GM12864 (cell line): ENCODE measurements around the gene CHST11.

Experiments used
- DNase-seq: peaks from one replicate; pipeline ENCODE4 v3.0.0-alpha.2; 2011; ENCODE audit warnings: low read depth
- H3K4me3 ChIP-seq: 2 replicates; pipeline ENCODE4 v1.5.1; 2011; ENCODE audit warnings: mild to moderate bottlenecking, low read depth, low read length, control low read depth
- TF ChIP-seq, protein P1 (sequence below): IDR thresholded peaks from 2 replicates; pipeline ENCODE4 v1.5.1; 2011; ENCODE audit warnings: low read depth, mild to moderate bottlenecking, moderate library complexity, low read length, control low read depth, inconsistent platforms; ENCODE audit errors: missing control alignments

Gene CHST11

DNA sequence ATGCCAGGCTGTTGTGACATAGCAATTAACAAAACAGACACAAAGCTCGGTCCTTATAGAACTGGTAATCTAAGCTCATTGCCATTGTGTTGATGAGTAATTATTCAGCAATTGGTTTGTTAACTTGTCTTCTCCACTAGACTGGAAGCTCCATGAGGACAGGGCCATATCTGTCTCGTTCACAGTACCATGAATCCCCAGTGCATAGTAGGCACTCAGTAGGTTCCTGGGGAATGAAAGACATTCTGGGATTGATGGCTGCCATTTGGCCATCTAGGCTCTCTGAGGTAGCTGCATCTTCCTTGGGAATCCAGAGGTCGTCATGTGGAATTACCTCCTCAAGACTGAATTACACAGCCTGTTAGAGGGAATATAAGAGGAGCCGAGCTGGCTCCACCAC, 177.3 kb downstream of the CHST11 start:
- TF ChIP-seq, protein P1, sequence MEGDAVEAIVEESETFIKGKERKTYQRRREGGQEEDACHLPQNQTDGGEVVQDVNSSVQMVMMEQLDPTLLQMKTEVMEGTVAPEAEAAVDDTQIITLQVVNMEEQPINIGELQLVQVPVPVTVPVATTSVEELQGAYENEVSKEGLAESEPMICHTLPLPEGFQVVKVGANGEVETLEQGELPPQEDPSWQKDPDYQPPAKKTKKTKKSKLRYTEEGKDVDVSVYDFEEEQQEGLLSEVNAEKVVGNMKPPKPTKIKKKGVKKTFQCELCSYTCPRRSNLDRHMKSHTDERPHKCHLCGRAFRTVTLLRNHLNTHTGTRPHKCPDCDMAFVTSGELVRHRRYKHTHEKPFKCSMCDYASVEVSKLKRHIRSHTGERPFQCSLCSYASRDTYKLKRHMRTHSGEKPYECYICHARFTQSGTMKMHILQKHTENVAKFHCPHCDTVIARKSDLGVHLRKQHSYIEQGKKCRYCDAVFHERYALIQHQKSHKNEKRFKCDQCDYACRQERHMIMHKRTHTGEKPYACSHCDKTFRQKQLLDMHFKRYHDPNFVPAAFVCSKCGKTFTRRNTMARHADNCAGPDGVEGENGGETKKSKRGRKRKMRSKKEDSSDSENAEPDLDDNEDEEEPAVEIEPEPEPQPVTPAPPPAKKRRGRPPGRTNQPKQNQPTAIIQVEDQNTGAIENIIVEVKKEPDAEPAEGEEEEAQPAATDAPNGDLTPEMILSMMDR = no peak
- DNase-seq = no peak
- no peak overlapping the region for H3K4me3 ChIP-seq

DNA sequence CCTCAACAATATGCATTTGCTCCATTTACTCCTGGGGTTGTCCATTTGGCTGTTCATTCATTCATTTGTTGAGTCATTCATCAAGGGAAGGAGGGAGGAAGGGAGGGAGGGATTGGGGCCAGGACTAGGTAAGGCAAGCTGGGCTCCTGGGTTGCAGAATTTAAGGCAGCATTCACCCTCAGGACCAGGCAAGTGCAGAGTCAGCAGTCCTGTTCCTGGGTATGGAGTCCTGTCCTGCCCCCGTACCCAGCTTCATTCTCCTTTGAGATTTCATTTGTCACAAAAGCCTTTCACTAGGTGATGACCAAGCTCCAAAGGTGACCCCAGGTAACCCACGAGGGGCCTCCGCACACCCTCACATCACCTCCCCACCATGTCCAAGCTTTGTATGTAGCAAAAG, 178.1 kb downstream of the CHST11 start:
- H3K4me3 ChIP-seq = no peak overlapping the region
- no peak for DNase-seq
- TF ChIP-seq, protein P1 = no peak

DNA sequence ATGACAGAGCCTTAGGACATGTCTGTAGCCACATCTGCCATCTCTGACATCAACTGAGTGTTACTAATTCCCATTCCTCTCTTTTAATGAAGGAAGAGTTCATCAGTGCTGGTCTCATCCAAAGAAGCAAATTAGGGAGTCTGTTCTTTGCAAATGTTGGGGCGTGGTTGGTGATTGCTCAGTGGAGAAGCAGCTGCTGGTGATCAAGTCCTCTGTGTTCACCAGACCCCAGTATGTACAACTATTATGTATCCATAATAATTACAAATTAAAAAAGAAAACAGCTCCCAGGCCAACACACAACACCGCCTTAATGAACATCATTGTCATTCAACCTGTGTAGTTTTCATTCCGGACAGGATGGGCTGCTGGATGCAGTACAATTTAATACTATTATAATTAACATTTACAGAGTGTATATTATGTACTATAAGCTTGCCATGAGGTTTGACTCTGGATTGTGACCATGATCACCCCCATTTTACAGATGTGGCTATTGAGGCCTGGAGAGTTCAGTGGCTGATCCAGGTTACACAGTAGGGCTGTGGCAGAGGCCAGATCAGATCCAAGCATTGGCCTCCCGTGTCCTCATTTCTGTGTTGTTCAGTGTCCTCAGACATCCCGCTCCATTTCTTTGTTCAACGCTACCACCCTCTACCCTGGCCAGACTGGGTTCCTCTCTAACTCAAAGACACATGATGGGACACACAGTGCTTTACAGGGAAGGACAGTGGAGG, 179.0 kb downstream of the CHST11 start:
- no peak overlapping the region for H3K4me3 ChIP-seq
- no peak for DNase-seq
- TF ChIP-seq, protein P1 = no peak

DNA sequence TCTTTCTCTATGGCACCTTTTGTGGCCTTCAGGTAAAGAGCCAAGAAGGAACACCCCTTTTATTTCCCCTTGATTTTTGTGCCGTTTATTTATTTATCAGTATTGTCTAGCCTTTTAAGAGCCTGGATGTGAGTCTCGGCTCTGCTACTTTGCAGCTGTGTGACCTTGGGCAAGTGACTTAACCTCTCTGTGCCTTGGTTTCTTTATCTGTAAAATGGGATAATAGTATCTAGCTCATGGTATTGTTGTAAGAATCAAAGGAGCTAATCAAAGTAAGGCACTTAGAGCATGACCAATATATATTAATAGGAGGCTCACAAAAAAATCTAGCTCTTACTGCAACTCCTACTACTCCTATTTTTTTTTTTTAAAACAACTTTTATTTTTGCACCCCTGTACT, 179.7 kb downstream of the CHST11 start:
- no peak for DNase-seq
- TF ChIP-seq, protein P1 = no peak
- no peak overlapping the region for H3K4me3 ChIP-seq

DNA sequence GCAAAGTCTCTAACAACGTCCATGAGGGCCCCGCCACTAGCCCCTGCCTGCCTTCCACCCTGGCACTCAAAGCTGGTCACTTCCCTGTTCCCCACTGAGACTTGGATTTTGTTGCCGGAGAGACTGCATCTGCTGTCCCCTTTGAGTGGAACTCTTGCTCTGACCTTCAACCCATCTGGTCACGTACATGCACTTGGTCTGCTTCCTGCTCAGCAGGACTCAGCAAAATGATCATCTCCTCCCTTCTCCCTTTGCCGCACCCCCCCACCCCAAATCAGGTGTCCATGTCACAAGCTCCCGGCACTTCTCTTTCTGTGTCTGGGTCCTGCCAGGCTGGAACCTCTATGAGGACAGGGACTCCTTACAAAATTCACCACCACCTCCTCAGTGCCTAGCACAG, 180.9 kb downstream of the CHST11 start:
- TF ChIP-seq, protein P1 = no peak
- DNase-seq = no peak
- H3K4me3 ChIP-seq = no peak overlapping the region

DNA sequence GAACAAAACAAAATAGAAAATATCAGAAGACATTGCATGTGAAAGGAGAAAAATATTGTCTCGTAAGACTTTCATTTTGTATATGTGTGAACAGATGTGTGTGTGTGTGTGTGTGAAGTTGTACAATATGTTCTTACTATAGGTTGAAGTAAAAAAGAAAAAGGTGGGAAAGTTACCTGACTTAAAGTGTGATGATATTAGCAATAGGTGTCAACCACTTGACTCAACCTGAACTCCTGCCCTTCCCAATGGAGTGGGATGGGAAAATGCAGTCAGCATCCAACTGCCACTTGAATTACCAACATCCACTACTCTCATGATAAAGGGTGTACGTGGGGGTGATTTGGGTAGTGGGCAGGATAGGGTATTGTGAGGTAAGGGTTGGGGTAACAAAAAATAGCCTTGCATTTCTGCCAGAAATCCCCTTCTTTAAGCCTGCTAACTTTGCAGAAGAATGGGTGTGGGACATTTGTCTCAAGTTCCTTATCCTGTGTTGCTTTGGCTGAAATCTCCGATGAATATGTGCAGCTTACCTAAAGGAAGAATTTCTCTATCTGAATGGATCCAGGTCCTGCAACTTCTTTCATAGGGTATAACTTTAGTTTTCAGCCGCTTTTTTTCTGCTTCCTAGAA, 181.6 kb downstream of the CHST11 start:
- DNase-seq = no peak
- no peak overlapping the region for H3K4me3 ChIP-seq
- TF ChIP-seq, protein P1 = no peak

DNA sequence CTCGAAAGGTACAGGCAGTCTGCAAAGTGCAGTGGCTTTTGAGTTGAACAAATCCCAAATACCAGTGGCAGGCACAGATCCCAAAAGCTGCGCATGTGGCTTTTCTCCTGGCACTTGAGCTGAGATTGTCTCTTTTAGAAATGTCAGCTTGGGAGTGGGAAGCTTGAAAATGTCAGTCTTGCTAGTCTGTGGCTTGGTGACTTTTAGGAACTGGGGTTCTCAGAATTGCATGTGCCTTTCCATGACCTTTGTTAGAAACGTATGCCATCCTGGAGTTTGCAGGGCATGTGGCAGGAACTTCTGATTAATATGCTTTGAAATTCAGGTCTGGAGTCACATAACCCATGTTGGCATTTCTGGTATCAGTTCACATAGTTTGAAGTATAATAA, 182.1 kb downstream of the CHST11 start:
- no peak overlapping the region for H3K4me3 ChIP-seq
- TF ChIP-seq, protein P1 = no peak
- no peak for DNase-seq
